AML-193 (cell line): ENCODE results near the gene DTX3.

Experiments used
- DNase-seq, 2 experiments: peaks; one replicate each; lab custom pipeline; 2025; lab: John Stamatoyannopoulos, UW

DTX3 gene

GRCh38 chr12:57620245-57620935, 15.8 kb downstream of the DTX3 start:
- DNase-seq: no peak

GRCh38 chr12:57620936-57621496, 16.4 kb downstream of the DTX3 start:
- DNase-seq: no peak

GRCh38 chr12:57621497-57622292, 17.1 kb downstream of the DTX3 start:
- DNase-seq: peak in 1 of 2 experiments; percentile 22

GRCh38 chr12:57622293-57623245, 17.9 kb downstream of the DTX3 start:
- DNase-seq: no peak

GRCh38 chr12:57623385-57623784, 18.8 kb downstream of the DTX3 start:
- no peak for DNase-seq

GRCh38 chr12:57623811-57624390, 19.3 kb downstream of the DTX3 start:
- no peak for DNase-seq

GRCh38 chr12:57624441-57625220, 20.0 kb downstream of the DTX3 start:
- DNase-seq: no peak

GRCh38 chr12:57625261-57626032, 20.8 kb downstream of the DTX3 start:
- DNase-seq: no peak

- no peak for DNase-seq
Observed at GRCh38 chr12:57626111-57626920, 21.7 kb downstream of the DTX3 start.

- no peak for DNase-seq
Observed at GRCh38 chr12:57626921-57627445, 22.4 kb downstream of the DTX3 start.

- DNase-seq: no peak
Observed at GRCh38 chr12:57627501-57628279, 23.1 kb downstream of the DTX3 start.

GRCh38 chr12:57628280-57629191, 23.9 kb downstream of the DTX3 start:
- DNase-seq: no peak

GRCh38 chr12:57629897-57630471, 25.4 kb downstream of the DTX3 start:
- no peak for DNase-seq

- no peak for DNase-seq
Observed at GRCh38 chr12:57630891-57631433, 26.3 kb downstream of the DTX3 start.

- DNase-seq: no peak
Observed at GRCh38 chr12:57631566-57632072, 27.0 kb downstream of the DTX3 start.
